GM21786 (cell line): ENCODE measurements around the gene LRRIQ3.

ENCODE experiments used
- ATAC-seq: cut with Tn5 transposase; IDR thresholded peaks from one replicate; pipeline ENCODE4 v1.9.1; 2021; ENCODE audit not compliant: unreplicated experiment

The LRRIQ3 gene

GRCh38 chr1:74113333-74113732 lies 84.6 kb downstream of the LRRIQ3 start:
- ATAC-seq = no peak

- no peak for ATAC-seq
Measured at GRCh38 chr1:74107394-74107793, 90.6 kb downstream of the LRRIQ3 start.

- ATAC-seq = no peak
Measured at GRCh38 chr1:74091371-74091770, 106.6 kb downstream of the LRRIQ3 start.

GRCh38 chr1:74083128-74083527 lies 114.8 kb downstream of the LRRIQ3 start:
- no peak for ATAC-seq

DNA sequence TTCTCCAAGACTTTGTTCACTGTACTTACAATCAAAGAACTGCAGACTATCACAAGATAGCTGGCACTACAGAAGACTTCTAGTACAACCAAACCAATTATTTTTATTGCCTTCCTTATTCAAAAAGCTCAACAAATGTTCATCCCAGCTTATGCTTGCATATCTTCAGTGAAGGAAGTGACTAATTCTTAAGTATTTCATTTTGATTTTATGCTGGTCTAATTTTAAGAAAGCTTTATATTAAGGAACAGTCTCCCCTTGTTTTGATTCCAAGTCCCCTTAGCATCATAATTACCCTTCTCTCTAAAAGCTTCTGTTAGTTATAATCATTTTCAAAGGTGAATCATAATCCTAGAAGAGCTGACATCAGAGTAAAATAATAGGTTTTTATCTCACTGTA lies 132.9 kb downstream of the LRRIQ3 start:
- no peak for ATAC-seq

DNA sequence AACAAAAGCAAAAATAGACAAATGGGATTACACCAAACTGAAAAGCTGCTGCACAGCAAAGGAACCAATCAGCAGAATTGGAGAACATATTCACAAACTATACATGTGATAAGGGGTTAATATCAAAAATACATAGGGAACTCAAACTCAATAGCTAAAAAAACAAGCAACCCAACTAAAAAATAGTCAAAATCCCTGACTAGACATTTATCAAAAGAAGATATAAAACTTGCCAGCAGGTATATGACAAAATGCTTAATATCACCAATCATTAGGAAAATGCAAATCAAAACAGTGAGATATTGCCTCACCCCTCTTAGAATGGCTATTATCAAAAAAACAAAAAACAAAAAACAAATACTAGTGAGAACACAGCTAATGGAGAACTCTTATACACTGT lies 140.3 kb downstream of the LRRIQ3 start:
- ATAC-seq = no peak

DNA sequence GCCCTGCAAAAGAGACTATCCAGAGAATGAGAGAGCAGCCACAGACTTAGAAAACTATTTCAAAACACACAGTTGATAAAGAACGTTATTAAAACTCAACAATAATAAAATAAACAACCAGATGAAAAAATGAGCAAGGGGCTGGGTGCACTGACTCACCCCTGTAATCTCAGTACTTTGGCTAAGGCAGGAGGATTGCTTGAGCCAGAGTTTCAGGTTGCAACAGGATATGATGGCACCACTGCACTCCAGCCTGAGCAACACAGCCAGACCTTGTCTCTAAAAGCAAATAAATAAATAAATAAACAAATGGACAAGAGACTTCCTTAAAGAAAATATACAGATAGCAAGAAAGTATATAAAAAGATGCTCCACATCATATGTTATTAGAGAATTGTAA lies 144.6 kb downstream of the LRRIQ3 start:
- no peak for ATAC-seq

- no peak for ATAC-seq
Measured at GRCh38 chr1:74050386-74050785, 147.6 kb downstream of the LRRIQ3 start.

DNA sequence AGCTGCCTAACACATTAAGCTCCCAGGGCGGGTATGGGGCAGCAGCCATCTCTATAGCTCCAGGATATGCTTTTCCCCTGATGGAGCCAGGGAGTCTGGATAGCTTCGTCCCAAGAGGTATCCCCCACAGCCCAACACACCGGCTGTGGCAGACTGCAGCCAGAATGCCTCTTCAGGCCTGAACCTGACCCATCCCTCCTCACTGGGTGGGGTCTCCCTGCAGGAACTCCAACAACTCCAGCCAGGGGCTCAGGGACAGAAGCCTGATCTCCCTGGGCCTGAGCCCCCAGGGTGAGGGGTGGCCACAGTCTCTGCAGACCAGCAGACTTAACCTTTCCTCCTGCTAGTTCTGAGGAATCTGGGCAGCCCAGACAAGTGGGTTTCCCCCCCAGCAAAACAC lies 159.9 kb downstream of the LRRIQ3 start:
- no peak for ATAC-seq

- ATAC-seq = no peak
Measured at GRCh38 chr1:74012583-74012982, 185.4 kb downstream of the LRRIQ3 start.

DNA sequence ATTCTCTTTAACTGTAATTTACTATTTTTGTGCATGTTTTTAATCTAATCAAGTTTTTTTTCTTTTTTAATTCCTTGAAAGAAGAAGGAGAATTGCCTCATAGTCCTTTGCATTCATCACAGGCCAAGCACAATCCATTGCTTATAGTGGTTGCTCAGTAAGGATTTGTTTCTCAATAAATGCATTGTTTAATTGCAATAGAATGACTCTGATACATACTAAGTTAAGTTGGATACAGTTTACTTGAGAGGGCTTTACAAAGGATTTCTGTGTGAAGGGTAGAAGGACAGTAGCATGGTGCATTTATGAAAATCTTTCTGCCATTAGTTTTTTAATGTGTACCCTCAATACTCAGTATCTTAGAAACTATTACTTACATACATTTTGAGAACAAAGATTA lies 186.2 kb downstream of the LRRIQ3 start:
- ATAC-seq = no peak

GRCh38 chr1:74010206-74010605 lies 187.8 kb downstream of the LRRIQ3 start:
- no peak for ATAC-seq

DNA sequence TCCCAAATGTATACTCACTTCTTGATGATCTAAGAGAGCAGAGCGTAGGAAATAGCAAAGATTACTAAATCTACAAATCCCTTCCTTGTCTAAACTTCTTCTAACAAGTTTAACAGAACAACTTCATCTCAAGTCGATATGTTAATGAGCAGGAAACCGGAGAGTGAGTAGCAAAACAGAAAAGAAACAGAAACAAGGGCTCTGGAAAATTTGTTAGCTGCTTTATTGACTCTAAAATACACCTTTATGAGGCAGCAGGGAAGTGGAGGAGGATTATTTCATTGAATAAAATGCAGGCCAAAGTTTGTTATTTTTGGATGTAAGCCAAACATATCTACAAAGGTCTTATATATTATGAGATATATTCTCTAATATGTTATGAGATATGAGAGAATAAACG lies 192.4 kb downstream of the LRRIQ3 start:
- ATAC-seq = no peak

GRCh38 chr1:74003806-74004205 lies 194.2 kb downstream of the LRRIQ3 start:
- no peak for ATAC-seq

DNA sequence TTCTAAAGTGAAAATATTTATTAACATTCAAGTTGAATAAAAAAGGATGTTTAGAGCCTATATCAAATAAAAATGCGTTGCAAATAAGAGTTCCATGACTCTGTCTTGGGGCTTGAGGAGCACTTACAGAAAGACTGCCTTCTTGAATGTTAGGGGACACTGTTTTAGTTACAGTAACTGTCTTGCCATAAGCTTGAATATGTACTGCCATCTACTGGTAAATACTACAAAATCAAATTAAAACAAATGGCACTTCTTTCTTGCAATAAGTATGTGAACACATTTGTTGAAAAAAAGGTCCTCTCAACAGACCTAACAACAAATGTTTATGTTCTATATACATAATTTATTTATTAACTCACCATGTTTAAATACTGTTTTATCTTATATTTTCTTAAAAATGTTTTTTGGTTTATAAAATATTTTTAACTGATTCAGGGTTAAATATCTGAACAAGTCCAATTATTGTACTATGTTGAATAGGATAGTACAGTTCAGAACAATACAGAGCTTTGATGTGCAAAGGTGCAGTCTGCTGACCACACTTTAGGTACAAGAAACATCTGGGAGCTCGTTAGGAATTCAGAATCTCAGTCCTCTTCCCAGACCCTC lies 199.5 kb downstream of the LRRIQ3 start:
- ATAC-seq = no peak

- ATAC-seq = no peak
Measured at GRCh38 chr1:73980324-73981040, 217.5 kb downstream of the LRRIQ3 start.

GRCh38 chr1:73979684-73980083 lies 218.3 kb downstream of the LRRIQ3 start:
- ATAC-seq = no peak

- ATAC-seq = no peak
Measured at GRCh38 chr1:73978964-73979363, 219.0 kb downstream of the LRRIQ3 start.
